GM21786 (cell line): ENCODE data around the gene TIPRL.

Source experiments
- ATAC-seq: cut with Tn5 transposase; IDR thresholded peaks from one replicate; pipeline ENCODE4 v1.9.1; 2021; ENCODE audit not compliant: unreplicated experiment

TIPRL gene

DNA sequence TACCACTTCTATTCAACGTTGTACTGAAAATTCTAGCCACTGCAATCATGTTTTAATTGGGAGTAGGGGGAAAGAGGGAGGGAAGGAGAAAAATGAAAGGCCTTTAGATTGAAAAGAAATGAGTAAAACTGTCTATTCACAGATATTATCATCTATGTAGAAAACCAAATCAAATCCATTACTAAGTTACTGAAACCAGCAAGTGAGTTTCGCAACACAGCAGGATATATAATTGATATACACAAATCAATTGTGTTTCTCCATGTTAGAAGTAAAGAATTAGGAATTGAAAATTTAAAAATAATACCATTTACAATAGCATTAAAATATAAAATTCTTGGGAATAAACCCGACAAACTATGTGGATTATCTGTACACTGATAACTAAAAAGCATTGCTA, 66.3 kb downstream of the TIPRL start:
- no peak for ATAC-seq

DNA sequence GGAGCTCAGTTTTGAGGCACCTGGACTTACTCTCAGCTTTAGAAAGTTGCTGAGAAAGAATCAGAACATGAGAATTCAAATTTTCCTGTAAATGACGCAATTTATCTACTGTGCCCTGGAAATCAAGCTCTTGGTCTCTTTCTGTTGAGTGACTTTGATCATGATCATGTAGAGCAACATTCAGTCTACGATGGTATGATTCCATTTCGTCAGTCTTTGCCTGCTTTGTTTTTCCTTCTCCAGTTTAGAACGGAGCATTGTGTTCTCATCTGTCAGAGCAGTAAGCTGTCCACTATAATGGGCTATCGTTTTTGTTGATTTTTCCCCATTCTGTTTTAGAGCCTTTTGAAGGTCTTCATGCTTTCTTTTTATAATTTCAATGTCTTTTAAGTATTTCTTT, 67.7 kb downstream of the TIPRL start:
- ATAC-seq = no peak
